Measurements from ENCODE around the gene FAM241A.
"Not testable (repeated sequence)": the region's sequence is repeated elsewhere in the genome, so short reads cannot be mapped to it uniquely, and the experiment has no call there.

The FAM241A gene

GRCh38 chr4:112136551-112136950 is 8.7 kb upstream of the FAM241A start:
- no peak for DNase-seq (ENCODE audit: low read depth in 2 of 3, low spot score in 2 of 3)

GRCh38 chr4:112138538-112138937 is 6.7 kb upstream of the FAM241A start:
- no peak for DNase-seq (ENCODE audit: low read depth in 2 of 3, low spot score in 2 of 3)

GRCh38 chr4:112140536-112140935 is 4.7 kb upstream of the FAM241A start:
- DNase-seq (ENCODE audit: low read depth in 2 of 3, low spot score in 2 of 3) = no peak

GRCh38 chr4:112141366-112142138 is 3.7 kb upstream of the FAM241A start:
- no peak for DNase-seq (ENCODE audit: low read depth in 2 of 3, low spot score in 2 of 3)

GRCh38 chr4:112142182-112142581 is 3.1 kb upstream of the FAM241A start:
- no peak for DNase-seq (ENCODE audit: low read depth in 2 of 3, low spot score in 2 of 3)

GRCh38 chr4:112143781-112144180 is 1.5 kb upstream of the FAM241A start:
- DNase-seq (ENCODE audit: low read depth in 2 of 3, low spot score in 2 of 3) = no peak

GRCh38 chr4:112144546-112145325 is 518 bp upstream of the FAM241A start:
- no peak for DNase-seq (ENCODE audit: low read depth in 2 of 3, low spot score in 2 of 3)

- DNase-seq (ENCODE audit: low read depth in 2 of 3, low spot score in 2 of 3) = peak; percentile 41 to 60 (median 54)
Observed at GRCh38 chr4:112145790-112146501, 692 bp downstream of the FAM241A start.

- DNase-seq (ENCODE audit: low read depth in 2 of 3, low spot score in 2 of 3) = no peak
Observed at GRCh38 chr4:112146502-112146813, 1.2 kb downstream of the FAM241A start.

- DNase-seq (ENCODE audit: low read depth in 2 of 3, low spot score in 2 of 3) = no peak
Observed at GRCh38 chr4:112147697-112148096, 2.4 kb downstream of the FAM241A start.

GRCh38 chr4:112150920-112151319 is 5.7 kb downstream of the FAM241A start:
- DNase-seq (ENCODE audit: low read depth in 2 of 3, low spot score in 2 of 3) = no peak

- no peak for DNase-seq (ENCODE audit: low read depth in 2 of 3, low spot score in 2 of 3)
Observed at GRCh38 chr4:112152521-112152920, 7.3 kb downstream of the FAM241A start.

GRCh38 chr4:112153211-112153791 is 8.0 kb downstream of the FAM241A start:
- DNase-seq (ENCODE audit: low read depth in 2 of 3, low spot score in 2 of 3) = no peak

- DNase-seq (ENCODE audit: low read depth in 2 of 3, low spot score in 2 of 3) = no peak
Observed at GRCh38 chr4:112156112-112156511, 10.9 kb downstream of the FAM241A start.

GRCh38 chr4:112156553-112156952 is 11.3 kb downstream of the FAM241A start:
- DNase-seq (ENCODE audit: low read depth in 2 of 3, low spot score in 2 of 3) = no peak

- not testable (repeated sequence) for DNase-seq (ENCODE audit: low read depth in 2 of 3, low spot score in 2 of 3)
Observed at GRCh38 chr4:112163706-112164105, 18.5 kb downstream of the FAM241A start.

- DNase-seq (ENCODE audit: low read depth in 2 of 3, low spot score in 2 of 3) = no peak
Observed at GRCh38 chr4:112167794-112168193, 22.5 kb downstream of the FAM241A start.

GRCh38 chr4:112168719-112169500 is 23.7 kb downstream of the FAM241A start:
- no peak for DNase-seq (ENCODE audit: low read depth in 2 of 3, low spot score in 2 of 3)

GRCh38 chr4:112170451-112170993 is 25.3 kb downstream of the FAM241A start:
- no peak for DNase-seq (ENCODE audit: low read depth in 2 of 3, low spot score in 2 of 3)

- not testable (repeated sequence) for DNase-seq (ENCODE audit: low read depth in 2 of 3, low spot score in 2 of 3)
Observed at GRCh38 chr4:112171051-112171763, 26.0 kb downstream of the FAM241A start.
